A673 (cell line): Measurements from ENCODE around the gene ADAM8. TPM values are rescaled to one million over a fixed set of nuclear protein-coding genes. Genes with fewer than 3 reads are reported as not detected.

Source experiments
- BruUV-seq: library from RNA; stranded (reverse); fragments of 400-500 nt; replicated peaks from 2 replicates; lab custom pipeline; 2021; lab: Mats Ljungman, UMichigan
- CTCF ChIA-PET: fragments of 300-600 bp; sonication (Branson Sonifier 250); formaldehyde crosslinking; loops from one replicate; lab custom pipeline; 2022; ENCODE audit warnings: antibody characterized with exemption; lab: Charles Lee
- POLR2A ChIA-PET: fragments of 300-600 bp; sonication (Branson Sonifier 250); formaldehyde crosslinking; loops from one replicate; lab custom pipeline; 2022; ENCODE audit warnings: antibody characterized with exemption; ENCODE audit not compliant: low non-redundant PET; lab: Charles Lee
- DNase-seq: peaks from one replicate; pipeline ENCODE4 v3.0.0-alpha.2; 2015; ENCODE audit warnings: low spot score
- H3K27ac ChIP-seq: fragments of 200-600 bp; sonication (generic); 2 replicates; pipeline ENCODE4 v1.5.1; 2016; ENCODE audit warnings: mixed run types, low read depth, mild to moderate bottlenecking, mixed read lengths, antibody characterized with exemption, low read length; ENCODE audit not compliant: poor library complexity, severe bottlenecking
- H3K27me3 ChIP-seq: fragments of 200-600 bp; sonication (generic); replicated peaks from 2 replicates; pipeline ENCODE4 v1.6.1; 2017; ENCODE audit warnings: mixed run types, low read depth, mild to moderate bottlenecking, mixed read lengths, antibody characterized with exemption, low read length; ENCODE audit not compliant: insufficient read depth, poor library complexity
- H3K36me3 ChIP-seq: fragments of 200-600 bp; sonication (generic); 2 replicates; pipeline ENCODE4 v1.6.1; 2016; ENCODE audit warnings: mixed run types, mild to moderate bottlenecking, mixed read lengths, antibody characterized with exemption, low read length; ENCODE audit not compliant: insufficient read depth, poor library complexity, severe bottlenecking
- H3K4me1 ChIP-seq: fragments of 200-600 bp; sonication (generic); 2 replicates; pipeline ENCODE4 v1.6.1; 2017; ENCODE audit warnings: mixed run types, mild to moderate bottlenecking, mixed read lengths, antibody characterized with exemption, low read length; ENCODE audit not compliant: insufficient read depth, poor library complexity, severe bottlenecking
- H3K4me3 ChIP-seq: fragments of 200-600 bp; sonication (generic); 2 replicates; pipeline ENCODE4 v1.5.1; 2016; ENCODE audit warnings: low read depth, mixed run types, mild to moderate bottlenecking, mixed read lengths, low read length; ENCODE audit not compliant: poor library complexity, severe bottlenecking
- H3K9me3 ChIP-seq: fragments of 200-600 bp; sonication (generic); 2 replicates; pipeline ENCODE4 v1.6.1; 2016; ENCODE audit warnings: mixed run types, low read depth, mild to moderate bottlenecking, mixed read lengths, antibody characterized with exemption, low read length; ENCODE audit not compliant: poor library complexity, severe bottlenecking
- CTCF ChIP-seq: fragments of 300-800, 200-600 bp; sonication (generic); conservative IDR thresholded peaks from 2 replicates; pipeline ENCODE4 v1.5.1; 2017; ENCODE audit warnings: low read depth, mild to moderate bottlenecking, antibody characterized with exemption, low read length, moderate library complexity, mixed read lengths
- EZH2 ChIP-seq: fragments of 200-600 bp; sonication (generic); IDR thresholded peaks from 2 replicates; pipeline ENCODE4 v1.6.1; 2017; ENCODE audit warnings: borderline replicate concordance, low read depth, mild to moderate bottlenecking, mixed read lengths, antibody characterized with exemption, low read length; ENCODE audit not compliant: poor library complexity, severe bottlenecking
- intact Hi-C: fragments of 100-400 bp; cut with micrococcal nuclease; formaldehyde crosslinking; loops from one replicate; pipeline ENCODE4 v1.10.0; 2022; ENCODE audit not compliant: unreplicated experiment
- total RNA-seq: library from RNA; stranded (reverse); gene quantifications from 2 replicates; pipeline ENCODE4 v1.2.3, GENCODE V29; 2021

ADAM8 gene
- total RNA-seq, 1 experiment from 2014 or later = 1.2 TPM

- DNase-seq = no peak
- Histone ChIP-seq H3K27ac (no peak overlapping the region), H3K4me1 (no peaks in the 10 kb centered on the region), H3K9me3 (no peaks in the 10 kb centered on the region), H3K4me3 (no peak overlapping the region), H3K27me3 (peaks cover 15% of the 10 kb centered on the region), H3K36me3 (peaks cover 23% of the 10 kb centered on the region)
- ChIA-PET CTCF (no interaction called here), POLR2A (no interaction called here)
- intact Hi-C loops = no loop called here
- BruUV-seq = no TSS peak
- TF ChIP-seq EZH2 (no peak), CTCF (no peak)
Measured at GRCh38 chr10:133279326-133280226, 2.9 kb upstream of the ADAM8 start.

- CTCF ChIA-PET = no interaction called here
- DNase-seq = no peak
- Histone ChIP-seq H3K4me3 (no peak overlapping the region), H3K27ac (no peak overlapping the region), H3K4me1 (no peaks in the 10 kb centered on the region), H3K36me3 (peaks cover 15% of the 10 kb centered on the region), H3K27me3 (peaks cover 15% of the 10 kb centered on the region), H3K9me3 (no peaks in the 10 kb centered on the region)
- POLR2A ChIA-PET = no interaction called here
- no TSS peak for BruUV-seq
- TF ChIP-seq EZH2 = no peak
- TF ChIP-seq CTCF = no peak
- intact Hi-C loops = no loop called here
Measured at GRCh38 chr10:133278577-133279265, 2.1 kb upstream of the ADAM8 start.

GRCh38 chr10:133277993-133278576 is 1.4 kb upstream of the ADAM8 start:
- ChIA-PET POLR2A (no interaction called here), CTCF (interaction anchor here (0.6 kb wide), 1 partner anchor 47 kb away, joined by 3 read pairs; no protein-coding TSS in a partner anchor)
- H3K4me3 ChIP-seq = no peak overlapping the region
- no peak overlapping the region for H3K27ac ChIP-seq
- no peaks in the 10 kb centered on the region for H3K9me3 ChIP-seq
- TF ChIP-seq EZH2 (no peak), CTCF (no peak)
- no peak for DNase-seq
- H3K27me3 ChIP-seq = peaks cover 15% of the 10 kb centered on the region
- BruUV-seq = no TSS peak
- H3K4me1 ChIP-seq = no peaks in the 10 kb centered on the region
- peaks cover 8% of the 10 kb centered on the region for H3K36me3 ChIP-seq
- intact Hi-C loops = no loop called here
